Pancreas (tissue), 10 donors: ENCODE results near the gene ITPR2. TPM values are rescaled to one million over a fixed set of nuclear protein-coding genes. Genes with fewer than 3 reads are reported as not detected.
A peak's percentile ranks its signal among the peaks of the same experiment; 100 is the strongest.

ENCODE experiments used
- ATAC-seq, 4 donors: fragments of 200-7000 bp; cut with Tn5 transposase; one replicate each; pipeline versions ENCODE4 v1.8.0 to v1.9.1; 2020; ENCODE audit warnings: mild to moderate bottlenecking in 4 of 4, moderate library complexity in 4 of 4
- DNase-seq, 6 donors: peaks; one replicate each; pipeline ENCODE4 v3.0.0-alpha.2; 2020
- FAIRE-seq: peaks from 2 replicates; lab custom pipeline; 2012; peaks lifted over from hg19 to GRCh38; lab: Jason Lieb, UNC
- H3K27ac ChIP-seq, 4 donors: fragments of 200-600 bp; sonication (generic); 1 replicate in 3 of 4; 2 replicates in 1 of 4; pipeline versions ENCODE4 v1.5.0 to v1.8.0; 2020
- H3K27me3 ChIP-seq, 4 donors: fragments of 200-600 bp; one replicate each; pipeline ENCODE4 v1.8.0; 2021
- H3K36me3 ChIP-seq, 3 donors: fragments of 200-600 bp; sonication (generic) in 1 of 3; one replicate each; pipeline versions ENCODE4 v1.5.0 to v1.8.0; 2020 to 2021
- H3K4me1 ChIP-seq, 3 donors: fragments of 200-600 bp; one replicate each; pipeline ENCODE4 v1.8.0; 2021
- H3K4me3 ChIP-seq, 4 donors: fragments of 200-600 bp; sonication (generic) in 2 of 4; one replicate each; pipeline versions ENCODE4 v1.5.0 to v1.8.0; 2020 to 2021
- H3K9me3 ChIP-seq, 4 donors: fragments of 200-600 bp; one replicate each; pipeline ENCODE4 v1.8.0; 2021
- WGBS, 2 donors: extraction: QIAGEN DNeasy Blood & Tissue Kit; methylation state at CpG; one replicate each; pipeline ENCODE4 v1.1.7; 2013; 5-methylcytosine and 5-hydroxymethylcytosine counted together
- intact Hi-C, 3 donors: fragments of 100-400 bp; cut with DNase I; formaldehyde crosslinking; loops; one replicate each; pipeline versions ENCODE4 v1.11.1 to v1.14.2; 2022
- polyA plus RNA-seq, 2 donors: library from polyadenylated mRNA; stranded (reverse); fragments of 200-250 nt; gene quantifications; one replicate each; pipeline ENCODE4 v1.2.3, GENCODE V29; 2013
- total RNA-seq, 6 donors: library from RNA; stranded (reverse); fragmentation: NEBNext Ultra II Directional in 4 of 6; extraction: Animal tissue kit (Norgen Biotek cat#: 25700) in 4 of 6; gene quantifications; one replicate each; pipeline versions ENCODE4 v1.2.1 to v1.2.4, GENCODE V29; 2021 to 2023
- TF ChIP-seq, protein P1 (sequence below), 4 donors: fragments of 200-600 bp; sonication (generic) in 3 of 4; IDR thresholded peaks; one replicate each; pipeline versions ENCODE4 v1.5.0 to v1.8.0; 2021; ENCODE audit warnings: antibody characterized with exemption in 4 of 4
- donor health status: healthy with polysubstance abuse.
- donor health status: DM: no; HTN: no; CAD: no; lungs with moderate emphysema.
- donor health status: DM: no; HTN: no; CAD: no.
- donor health status: control.
- donor health status: control.
- donor health status: Bipolar disorder and iron deficiency.
- donor health status: DM: yes; HTN: yes; CAD: no.
- donor health status: DM: no; HTN: no; CAD: no.
- donor health status: DM: no; HTN: no; CAD: no.
- donor health status: DM: yes; HTN: yes; CAD: no.

Gene ITPR2
- total and polyA plus RNA-seq, 8 donors, result 3.3 to 51.8 (median 25.5) TPM

DNA sequence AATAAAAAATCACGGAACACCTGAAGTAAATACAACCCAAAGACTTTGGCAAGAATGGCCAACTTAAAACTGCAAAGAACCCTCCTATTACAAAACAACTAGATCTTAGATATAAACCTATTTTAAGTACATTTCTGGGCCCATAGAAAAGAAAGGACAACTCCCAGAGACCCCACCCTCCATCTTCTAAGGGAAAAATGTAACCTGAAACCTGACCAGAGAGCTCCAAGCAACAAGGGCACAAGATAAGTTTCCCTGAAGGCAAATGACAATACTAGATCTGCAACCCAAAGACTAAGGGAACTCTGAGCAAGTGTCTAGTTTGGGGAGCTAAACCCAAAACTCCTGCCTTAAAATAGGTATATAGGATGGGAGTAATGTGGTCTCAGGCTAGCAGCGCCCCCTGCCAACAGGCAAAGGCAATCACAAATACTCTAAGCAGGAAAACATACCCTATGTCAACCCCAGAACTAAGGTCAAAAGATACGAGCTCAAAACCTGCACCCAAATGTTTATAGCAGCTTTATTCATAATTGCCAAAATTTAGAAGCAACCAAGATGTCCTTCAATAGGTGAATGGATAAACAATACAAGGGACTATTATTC lies 218.9 kb downstream of the ITPR2 start:
- FAIRE-seq (no peak), DNase-seq (peak in 1 of 6 donors; percentile 17), ATAC-seq (peak in 3 of 4 donors; percentile 48 to 73 (median 63))
- no peak overlapping the region for H3K4me3 ChIP-seq
- no peaks in the 10 kb centered on the region for H3K27me3 ChIP-seq
- intact Hi-C loops, result no loop called here
- 54 to 58% methylated on average over 3 of the region's 3 CpGs for WGBS, 2 donors
- H3K9me3 ChIP-seq, result no peaks in the 10 kb centered on the region
- peaks cover 0 to 4% (median 4%) of the 10 kb centered on the region in 3 donors for H3K36me3 ChIP-seq
- no peaks in the 10 kb centered on the region for H3K4me1 ChIP-seq
- H3K27ac ChIP-seq, result no peak overlapping the region
- TF ChIP-seq, protein P1, sequence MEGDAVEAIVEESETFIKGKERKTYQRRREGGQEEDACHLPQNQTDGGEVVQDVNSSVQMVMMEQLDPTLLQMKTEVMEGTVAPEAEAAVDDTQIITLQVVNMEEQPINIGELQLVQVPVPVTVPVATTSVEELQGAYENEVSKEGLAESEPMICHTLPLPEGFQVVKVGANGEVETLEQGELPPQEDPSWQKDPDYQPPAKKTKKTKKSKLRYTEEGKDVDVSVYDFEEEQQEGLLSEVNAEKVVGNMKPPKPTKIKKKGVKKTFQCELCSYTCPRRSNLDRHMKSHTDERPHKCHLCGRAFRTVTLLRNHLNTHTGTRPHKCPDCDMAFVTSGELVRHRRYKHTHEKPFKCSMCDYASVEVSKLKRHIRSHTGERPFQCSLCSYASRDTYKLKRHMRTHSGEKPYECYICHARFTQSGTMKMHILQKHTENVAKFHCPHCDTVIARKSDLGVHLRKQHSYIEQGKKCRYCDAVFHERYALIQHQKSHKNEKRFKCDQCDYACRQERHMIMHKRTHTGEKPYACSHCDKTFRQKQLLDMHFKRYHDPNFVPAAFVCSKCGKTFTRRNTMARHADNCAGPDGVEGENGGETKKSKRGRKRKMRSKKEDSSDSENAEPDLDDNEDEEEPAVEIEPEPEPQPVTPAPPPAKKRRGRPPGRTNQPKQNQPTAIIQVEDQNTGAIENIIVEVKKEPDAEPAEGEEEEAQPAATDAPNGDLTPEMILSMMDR (IDR thresholded peaks at IDR 0.05), result peak in 1 of 4 donors; percentile 13

DNA sequence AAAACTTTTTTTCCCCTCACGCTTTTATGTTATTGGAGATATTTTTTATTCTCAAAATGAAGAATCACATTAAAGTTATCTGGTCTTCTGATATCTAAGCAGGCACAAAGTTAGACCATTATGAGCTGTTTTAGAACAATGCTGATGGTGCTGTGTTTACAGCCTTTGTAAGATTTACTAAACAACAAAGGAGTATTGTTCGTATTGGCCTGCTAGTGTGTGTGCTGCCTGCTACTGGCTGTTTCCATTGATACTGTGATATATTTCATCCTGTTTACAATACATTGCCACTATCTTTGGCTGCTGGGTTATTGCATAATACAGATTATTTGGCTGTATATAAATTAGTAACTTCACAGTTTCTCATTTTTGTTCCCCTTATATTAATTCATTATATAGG lies 220.8 kb downstream of the ITPR2 start:
- TF ChIP-seq, protein P1 (IDR thresholded peaks at IDR 0.05), result no peak
- DNase-seq, result no peak
- Histone ChIP-seq H3K36me3 (no peaks in the 10 kb centered on the region), H3K9me3 (no peaks in the 10 kb centered on the region), H3K27me3 (no peaks in the 10 kb centered on the region), H3K4me1 (no peaks in the 10 kb centered on the region), H3K4me3 (no peak overlapping the region), H3K27ac (no peak overlapping the region)
- ATAC-seq, result no peak
- FAIRE-seq, result no peak
- 60 to 84% methylated on average over 2 of the region's 2 CpGs for WGBS, 2 donors
- intact Hi-C loops, result no loop called here

DNA sequence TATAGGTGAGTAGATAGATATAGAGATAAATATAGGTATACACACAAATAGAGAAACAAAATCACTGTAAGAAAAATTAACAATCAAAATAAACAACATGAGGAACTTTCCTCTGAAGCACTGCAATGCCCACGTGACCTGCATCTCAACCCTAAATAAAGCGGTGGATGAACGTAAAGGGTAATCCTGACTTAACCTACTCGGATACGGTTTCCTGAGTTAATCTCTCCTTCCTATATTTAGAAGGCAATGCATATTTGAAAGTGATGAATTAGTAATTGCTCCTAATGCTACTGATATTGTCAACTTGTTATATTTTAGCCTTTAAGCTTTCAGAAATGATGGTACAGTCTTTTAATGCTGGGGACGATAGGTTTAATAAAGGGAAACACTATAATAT lies 221.4 kb downstream of the ITPR2 start:
- Histone ChIP-seq H3K36me3 (no peaks in the 10 kb centered on the region), H3K9me3 (no peaks in the 10 kb centered on the region), H3K4me3 (no peak overlapping the region), H3K27me3 (no peaks in the 10 kb centered on the region), H3K4me1 (no peaks in the 10 kb centered on the region), H3K27ac (no peak overlapping the region)
- TF ChIP-seq, protein P1 (IDR thresholded peaks at IDR 0.05), result no peak
- FAIRE-seq (no peak), ATAC-seq (no peak), DNase-seq (no peak)
- intact Hi-C loops, result no loop called here
- 92% methylated on average over 6 of the region's 6 CpGs for WGBS, 2 donors

DNA sequence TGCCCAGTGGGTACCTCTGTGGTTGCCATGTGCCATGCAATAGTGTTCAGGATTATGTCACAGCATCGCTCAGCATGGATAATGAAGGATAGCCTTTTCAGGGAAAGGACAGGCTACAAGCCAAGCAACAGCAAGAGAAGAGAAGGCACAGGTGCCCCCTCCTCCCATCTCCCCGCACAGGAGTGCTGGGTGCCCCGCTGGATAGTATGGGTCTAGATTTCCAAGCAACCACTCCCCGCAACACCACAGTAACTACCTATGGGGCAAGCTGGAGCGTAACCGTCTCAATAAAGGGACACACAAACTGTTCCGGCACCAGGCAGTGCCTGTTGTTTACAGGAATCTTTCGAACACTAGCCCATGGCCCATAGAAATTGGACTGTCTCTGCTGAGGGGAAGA lies 222.2 kb downstream of the ITPR2 start:
- no peak for FAIRE-seq
- no peaks in the 10 kb centered on the region for H3K9me3 ChIP-seq
- no peaks in the 10 kb centered on the region for H3K36me3 ChIP-seq
- H3K4me3 ChIP-seq, result no peak overlapping the region
- H3K27me3 ChIP-seq, result no peaks in the 10 kb centered on the region
- H3K4me1 ChIP-seq, result no peaks in the 10 kb centered on the region
- intact Hi-C loops, result no loop called here
- TF ChIP-seq, protein P1 (IDR thresholded peaks at IDR 0.05), result no peak
- ATAC-seq, result no peak
- no peak for DNase-seq
- 94 to 96% methylated on average over 8 of the region's 8 CpGs for WGBS, 2 donors
- no peak overlapping the region for H3K27ac ChIP-seq

DNA sequence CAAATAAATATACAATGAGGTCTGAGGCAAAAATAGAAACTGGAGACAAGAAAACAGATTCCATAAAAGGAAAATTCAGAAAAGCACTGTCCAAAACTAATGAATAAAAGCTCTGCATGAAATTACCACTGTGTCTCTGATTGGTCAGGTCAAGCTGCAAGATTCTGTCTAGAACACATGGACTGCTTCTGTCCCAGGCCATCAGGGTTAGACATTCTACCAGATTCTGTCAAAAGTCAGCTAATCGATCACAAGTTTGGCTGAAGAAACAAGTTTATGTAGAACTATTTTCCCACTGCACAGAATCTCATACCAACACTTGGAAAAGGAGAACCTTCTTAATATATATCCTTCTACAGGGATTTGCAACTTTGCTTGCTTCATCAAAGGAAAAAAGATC lies 223.0 kb downstream of the ITPR2 start:
- intact Hi-C loops, result no loop called here
- FAIRE-seq (no peak), ATAC-seq (no peak), DNase-seq (no peak)
- WGBS, 2 donors, result 61 to 71% methylated on average over 1 of the region's 1 CpG
- no peak overlapping the region for H3K27ac ChIP-seq
- no peaks in the 10 kb centered on the region for H3K9me3 ChIP-seq
- no peaks in the 10 kb centered on the region for H3K36me3 ChIP-seq
- TF ChIP-seq, protein P1 (IDR thresholded peaks at IDR 0.05), result no peak
- H3K4me1 ChIP-seq, result no peaks in the 10 kb centered on the region
- no peaks in the 10 kb centered on the region for H3K27me3 ChIP-seq
- no peak overlapping the region for H3K4me3 ChIP-seq
